Nephron (organoid): Measurements from ENCODE around the gene EXOC3L1.

Source experiments
- H3K27ac Mint-ChIP-seq, 3 experiments: 2 replicates each; pipeline ENCODE4 v1.8.0; 2020; ENCODE audit warnings: mixed read lengths in 3 of 3, mild to moderate bottlenecking in 2 of 3, moderate library complexity in 1 of 3
- H3K27me3 Mint-ChIP-seq: 2 replicates; pipeline ENCODE4 v1.8.0; 2021; ENCODE audit warnings: low read depth, mild to moderate bottlenecking, moderate library complexity, mixed read lengths
- H3K36me3 Mint-ChIP-seq: 2 replicates; pipeline ENCODE4 v1.8.0; 2020; ENCODE audit warnings: low read depth, mixed read lengths
- H3K4me1 Mint-ChIP-seq: 2 replicates; pipeline ENCODE4 v1.8.0; 2020; ENCODE audit warnings: mixed read lengths
- H3K4me3 Mint-ChIP-seq, 3 experiments: 2 replicates each; pipeline ENCODE4 v1.8.0; 2020; ENCODE audit warnings: mild to moderate bottlenecking in 3 of 3, mixed read lengths in 3 of 3, moderate library complexity in 2 of 3
- H3K9me3 Mint-ChIP-seq: 2 replicates; pipeline ENCODE4 v1.8.0; 2020; ENCODE audit warnings: mixed read lengths
- CTCF ChIP-seq, 3 experiments: fragments of 200-600 bp; sonication (generic); IDR thresholded peaks; one replicate each; pipeline ENCODE4 v1.5.0; 2021; ENCODE audit warnings: antibody characterized with exemption in 3 of 3; ENCODE audit not compliant: unreplicated experiment in 3 of 3

EXOC3L1 gene

GRCh38 chr16:67151431-67152097, 38.4 kb downstream of the EXOC3L1 start:
- Mint-ChIP-seq H3K4me1 (peaks cover 20% of the 10 kb centered on the region), H3K27me3 (peaks cover 49% of the 10 kb centered on the region), H3K36me3 (peaks cover 25% of the 10 kb centered on the region), H3K27ac (peak overlapping the region; percentile 92 to 99 (median 99)), H3K4me3 (peak overlapping the region; percentile 83 to 91 (median 91)), H3K9me3 (no peaks in the 10 kb centered on the region)
- TF ChIP-seq CTCF (IDR thresholded peaks at IDR 0.05; ENCODE audit: unreplicated experiment in 3 of 3), result no peak

- no peaks in the 10 kb centered on the region for H3K9me3 Mint-ChIP-seq
- peaks cover 43% of the 10 kb centered on the region for H3K27me3 Mint-ChIP-seq
- H3K4me3 Mint-ChIP-seq, result peak within 1 kb of the TSS; percentile 83 to 91 (median 91)
- peaks cover 31% of the 10 kb centered on the region for H3K36me3 Mint-ChIP-seq
- H3K27ac Mint-ChIP-seq, result peak within 1 kb of the TSS; percentile 92 to 99 (median 99)
- peaks cover 20% of the 10 kb centered on the region for H3K4me1 Mint-ChIP-seq
- TF ChIP-seq CTCF (IDR thresholded peaks at IDR 0.05; ENCODE audit: unreplicated experiment in 3 of 3), result no peak
Observed at GRCh38 chr16:67150833-67151396, 39.0 kb downstream of the EXOC3L1 start, which contains the start of gene B3GNT9. B3GNT9 (minus strand) TSS chr16:67150998; CDS start chr16:67150485, 513 bp downstream.

- H3K9me3 Mint-ChIP-seq, result no peaks in the 10 kb centered on the region
- H3K4me3 Mint-ChIP-seq, result peak overlapping the region; percentile 42 to 91 (median 83)
- peak overlapping the region in 2 of 3 experiments; percentile 92 to 99 for H3K27ac Mint-ChIP-seq
- peaks cover 36% of the 10 kb centered on the region for H3K36me3 Mint-ChIP-seq
- peaks cover 36% of the 10 kb centered on the region for H3K27me3 Mint-ChIP-seq
- TF ChIP-seq CTCF (IDR thresholded peaks at IDR 0.05; ENCODE audit: unreplicated experiment in 3 of 3), result peak in 1 of 3 experiments; percentile 14
- peaks cover 20% of the 10 kb centered on the region for H3K4me1 Mint-ChIP-seq
Observed at GRCh38 chr16:67150047-67150832, 39.7 kb downstream of the EXOC3L1 start.

GRCh38 chr16:67149276-67150046, 40.5 kb downstream of the EXOC3L1 start:
- no peak for TF ChIP-seq CTCF (IDR thresholded peaks at IDR 0.05; ENCODE audit: unreplicated experiment in 3 of 3)
- Mint-ChIP-seq H3K36me3 (peaks cover 44% of the 10 kb centered on the region), H3K27me3 (peaks cover 32% of the 10 kb centered on the region), H3K9me3 (no peaks in the 10 kb centered on the region), H3K4me3 (peak overlapping the region; percentile 71 to 81 (median 79)), H3K27ac (peak overlapping the region in 1 of 3 experiments; percentile 70), H3K4me1 (peaks cover 20% of the 10 kb centered on the region)

GRCh38 chr16:67148656-67149275, 41.2 kb downstream of the EXOC3L1 start:
- Mint-ChIP-seq H3K36me3 (peaks cover 49% of the 10 kb centered on the region), H3K4me3 (peak overlapping the region; percentile 71 to 81 (median 79)), H3K4me1 (peaks cover 20% of the 10 kb centered on the region), H3K27me3 (peaks cover 25% of the 10 kb centered on the region), H3K9me3 (no peaks in the 10 kb centered on the region), H3K27ac (peak overlapping the region in 2 of 3 experiments; percentile 68 to 70)
- TF ChIP-seq CTCF (IDR thresholded peaks at IDR 0.05; ENCODE audit: unreplicated experiment in 3 of 3), result no peak
